HCT116 (cell line): ENCODE data around the gene XDH. TPM values are rescaled to one million over a fixed set of nuclear protein-coding genes. Genes with fewer than 3 reads are reported as not detected.

ENCODE experiments used
- ATAC-seq: fragments of 200-7000 bp; cut with Tn5 transposase; 2 replicates; pipeline ENCODE4 v1.9.1; 2020; ENCODE audit warnings: mild to moderate bottlenecking, moderate library complexity
- BruUV-seq: library from RNA; stranded (reverse); fragments of 400-500 nt; replicated peaks from 2 replicates; lab custom pipeline; 2021; lab: Mats Ljungman, UMichigan
- CTCF ChIA-PET: fragments of 300-600 bp; sonication (Branson Sonifier 250); formaldehyde crosslinking; loops from one replicate; lab custom pipeline; 2021; ENCODE audit warnings: antibody characterized with exemption; lab: Charles Lee
- POLR2A ChIA-PET: fragments of 300-600, 350-600 bp; sonication (Branson Sonifier 250); formaldehyde crosslinking; loops from one replicate; lab custom pipeline; 2021; ENCODE audit warnings: antibody characterized with exemption; lab: Charles Lee
- RAD21 ChIA-PET, 2 experiments: fragments of 300-600 bp; sonication (Branson Sonifier 250); formaldehyde crosslinking; loops; one replicate each; lab custom pipeline; 2023; ENCODE audit warnings: low total read pairs in 2 of 2; ENCODE audit not compliant: uncharacterized antibody in 2 of 2, unreplicated experiment in 2 of 2, low non-redundant PET in 1 of 2; lab: Charles Lee
- DNase-seq: peaks from one replicate; pipeline ENCODE4 v3.0.0-alpha.2; 2010; ENCODE audit warnings: low read depth, low spot score
- H2AFZ ChIP-seq: fragments of 200-600 bp; shearing (Covaris generic), sonication (generic); 2 replicates; pipeline ENCODE4 v1.6.1; 2017; ENCODE audit warnings: low read depth, mixed run types, mixed read lengths, antibody characterized with exemption, low read length; ENCODE audit not compliant: poor library complexity, severe bottlenecking
- H3K27ac ChIP-seq: 2 replicates; pipeline ENCODE4 v1.5.1; 2012; ENCODE audit warnings: low read depth, low read length
- H3K27me3 ChIP-seq: fragments of 200-600 bp; sonication (generic); 2 replicates; pipeline ENCODE4 v1.6.1; 2016; ENCODE audit warnings: mixed run types, low read length, mixed read lengths; ENCODE audit not compliant: insufficient read depth
- H3K36me3 ChIP-seq, 2 experiments: fragments of 200-500 bp in 1 of 2; fragments of 200-600 bp in 1 of 2; sonication (Bioruptor generic) in 1 of 2; sonication (generic) in 1 of 2; 2 replicates each; pipeline versions ENCODE4 v1.5.1 to v1.6.1; 2014 to 2016; ENCODE audit warnings: low read length in 2 of 2, inconsistent platforms in 1 of 2, mixed read lengths in 1 of 2, mixed run types in 1 of 2; ENCODE audit not compliant: insufficient read depth in 2 of 2, control insufficient read depth in 1 of 2
- H3K4me1 ChIP-seq, 2 experiments: fragments of 200-600 bp in 1 of 2; sonication (generic) in 1 of 2; 2 replicates each; pipeline versions ENCODE4 v1.5.1 to v1.6.1; 2012 to 2017; ENCODE audit warnings: low read length in 2 of 2, inconsistent platforms in 1 of 2, mild to moderate bottlenecking in 1 of 2, mixed read lengths in 1 of 2, mixed run types in 1 of 2, moderate library complexity in 1 of 2; ENCODE audit not compliant: insufficient read depth in 2 of 2, control insufficient read depth in 1 of 2
- H3K4me2 ChIP-seq: fragments of 200-600 bp; sonication (generic); 2 replicates; pipeline ENCODE4 v1.6.1; 2017; ENCODE audit warnings: mixed run types, low read length, mixed read lengths
- H3K4me3 ChIP-seq, 2 experiments: fragments of 200-600 bp in 1 of 2; sonication (generic) in 1 of 2; replicated peaks in 1 of 2; 2 replicates each; pipeline ENCODE4 v1.5.1; 2011 to 2016; ENCODE audit warnings: low read length in 2 of 2, control low read depth in 1 of 2, low read depth in 1 of 2, mild to moderate bottlenecking in 1 of 2, mixed read lengths in 1 of 2, mixed run types in 1 of 2
- H3K79me2 ChIP-seq: fragments of 200-600 bp; sonication (generic); 2 replicates; pipeline ENCODE4 v1.6.1; 2017; ENCODE audit warnings: mild to moderate bottlenecking, mixed run types, low read length, moderate library complexity, mixed read lengths; ENCODE audit not compliant: insufficient read depth
- H3K9ac ChIP-seq: fragments of 200-600 bp; sonication (generic); 2 replicates; pipeline ENCODE4 v1.6.1; 2016; ENCODE audit warnings: low read length, mixed read lengths
- H3K9me2 ChIP-seq: fragments of 200-600 bp; sonication (generic), shearing (Covaris generic); 2 replicates; pipeline ENCODE4 v1.6.1; 2017; ENCODE audit warnings: mixed run types, mild to moderate bottlenecking, moderate library complexity; ENCODE audit not compliant: insufficient read depth
- H3K9me3 ChIP-seq, 2 experiments: fragments of 200-500 bp in 1 of 2; fragments of 200-600 bp in 1 of 2; sonication (Bioruptor generic) in 1 of 2; sonication (generic) in 1 of 2; 2 replicates each; pipeline ENCODE4 v1.6.1; 2014 to 2017; ENCODE audit warnings: low read length in 2 of 2, mixed read lengths in 2 of 2, inconsistent platforms in 1 of 2, low read depth in 1 of 2, mild to moderate bottlenecking in 1 of 2, mixed run types in 1 of 2, moderate library complexity in 1 of 2; ENCODE audit not compliant: control insufficient read depth in 1 of 2, insufficient read depth in 1 of 2
- H4K20me1 ChIP-seq: fragments of 200-600 bp; sonication (generic), shearing (Covaris generic); 2 replicates; pipeline ENCODE4 v1.6.1; 2017; ENCODE audit warnings: mixed run types, mild to moderate bottlenecking, moderate library complexity; ENCODE audit not compliant: insufficient read depth
- EGR1 ChIP-seq: IDR thresholded peaks from 2 replicates; pipeline ENCODE4 v1.6.1; 2012; ENCODE audit warnings: low read depth
- EZH2 ChIP-seq: fragments of 200-600 bp; sonication (generic); IDR thresholded peaks from 2 replicates; pipeline ENCODE4 v1.6.1; 2017; ENCODE audit warnings: antibody characterized with exemption, mixed run types
- FOSL1 ChIP-seq: IDR thresholded peaks from 2 replicates; pipeline ENCODE4 v1.6.1; 2012; ENCODE audit warnings: low read depth
- POLR2A ChIP-seq: IDR thresholded peaks from 2 replicates; pipeline ENCODE4 v1.7.0; 2011; ENCODE audit warnings: borderline replicate concordance; ENCODE audit not compliant: insufficient read depth, insufficient read length; ENCODE audit errors: extremely low read depth
- ZNF274 ChIP-seq: fragments of 200-500 bp; sonication (Bioruptor generic); IDR thresholded peaks from 2 replicates; pipeline ENCODE4 v1.6.1; 2014; ENCODE audit warnings: mild to moderate bottlenecking, low read depth, low read length, inconsistent platforms
- intact Hi-C: fragments of 100-400 bp; cut with micrococcal nuclease; formaldehyde crosslinking; loops from 2 replicates; pipeline ENCODE4 v1.10.0; 2022
- total RNA-seq: library from RNA; stranded (reverse); gene quantifications from one replicate; pipeline ENCODE4 v1.2.1, GENCODE V29; 2021; ENCODE audit not compliant: unreplicated experiment
- TF ChIP-seq, protein P1 (sequence below): IDR thresholded peaks from 2 replicates; pipeline ENCODE4 v1.6.1; 2012

Gene XDH
- total RNA-seq, 1 experiment from 2014 or later = 0.15 TPM

DNA sequence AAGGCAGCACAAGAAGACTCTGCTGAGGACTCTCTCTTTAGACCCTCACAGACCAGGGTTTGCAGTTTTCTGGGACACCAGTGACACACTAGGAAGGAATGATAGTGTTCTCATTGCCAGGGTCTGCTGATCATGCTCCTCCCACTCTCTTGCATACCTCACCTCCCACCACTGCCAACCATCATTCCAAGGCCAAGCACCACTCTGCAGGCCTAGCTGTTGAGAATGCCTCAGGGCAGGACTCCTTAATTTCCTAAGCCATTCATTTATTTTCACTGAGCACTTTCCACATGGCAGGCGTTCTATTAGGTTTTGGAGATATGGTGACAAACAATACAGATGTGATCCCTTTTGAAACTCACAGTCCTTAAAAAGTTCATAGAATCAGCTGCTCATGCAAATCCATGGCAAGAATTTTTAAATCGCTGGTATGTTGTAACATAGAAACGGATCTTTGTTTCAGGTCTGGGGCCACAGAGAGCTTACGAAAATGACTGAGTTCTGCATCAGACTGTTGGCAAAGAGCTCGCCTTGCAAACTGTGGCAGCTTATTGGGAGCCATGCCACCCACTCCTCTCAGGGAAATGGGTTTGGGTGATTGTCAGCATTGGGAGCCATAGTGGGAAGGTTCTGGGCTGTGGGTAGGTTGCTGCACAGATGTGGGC, 78.5 kb downstream of the XDH start (continued):
- TF ChIP-seq, protein P1, sequence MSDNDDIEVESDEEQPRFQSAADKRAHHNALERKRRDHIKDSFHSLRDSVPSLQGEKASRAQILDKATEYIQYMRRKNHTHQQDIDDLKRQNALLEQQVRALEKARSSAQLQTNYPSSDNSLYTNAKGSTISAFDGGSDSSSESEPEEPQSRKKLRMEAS = no peak
- TF ChIP-seq POLR2A (no peak), FOSL1 (no peak), EGR1 (no peak)

DNA sequence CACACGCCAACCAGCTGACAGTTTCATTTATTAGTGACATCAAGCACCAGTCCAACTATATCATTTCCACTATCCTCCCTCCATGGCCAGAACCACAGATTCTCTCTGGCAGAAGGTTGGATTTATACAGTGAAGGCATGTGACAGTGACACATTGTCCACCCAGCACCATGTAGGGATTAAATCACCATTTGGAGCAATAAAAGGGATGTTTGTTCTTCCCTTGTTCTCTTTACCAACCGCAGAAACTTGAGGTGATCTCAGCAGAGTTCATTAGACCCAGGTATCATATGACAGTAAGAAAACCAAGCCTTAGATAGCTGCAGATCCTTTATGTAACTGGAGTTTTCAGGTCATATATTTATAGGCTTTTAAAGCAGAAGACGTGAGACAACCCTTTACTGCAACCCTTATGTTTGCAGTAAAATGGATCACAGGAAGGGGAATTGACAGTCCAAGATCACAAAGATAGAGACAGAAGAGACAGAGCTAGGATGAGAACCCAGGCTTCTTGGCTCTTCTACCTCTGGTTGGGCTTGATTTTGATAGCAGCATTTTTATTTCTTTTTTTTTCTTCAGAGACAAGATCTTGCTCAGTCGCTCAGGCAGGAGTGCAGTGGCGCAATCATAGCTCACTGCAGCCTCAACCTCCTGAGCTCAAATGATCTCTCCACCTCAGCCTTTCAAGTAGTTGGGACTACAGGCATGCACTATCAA, 80.1 kb downstream of the XDH start:
- CTCF ChIA-PET = interaction anchor here (1.2 to 2.9 kb wide), 3 partner anchors 620 to 1169 kb away, joined by 5 to 23 read pairs (median 5); no protein-coding TSS in a partner anchor
- Histone ChIP-seq H3K9me2 (no peaks in the 10 kb centered on the region), H4K20me1 (no peaks in the 10 kb centered on the region), H3K36me3 (no peaks in the 10 kb centered on the region), H3K27me3 (peaks cover 16% of the 10 kb centered on the region; the same call in 1 of the 2 replicates), H3K79me2 (no peaks in the 10 kb centered on the region), H3K27ac (no peak overlapping the region), H3K9me3 (no peaks in the 10 kb centered on the region), H3K4me2 (no peak overlapping the region), H2AFZ (no peak overlapping the region), H3K4me1 (no peaks in the 10 kb centered on the region), H3K4me3 (no peak overlapping the region), H3K9ac (no peak overlapping the region)
- intact Hi-C loops = loop anchor here (10.0 kb wide), 1 partner anchor 1120 kb away; no protein-coding TSS in a partner anchor
- POLR2A ChIA-PET = no interaction called here
- DNase-seq (no peak), ATAC-seq (no peak)
- no TSS peak for BruUV-seq
- RAD21 ChIA-PET = no interaction called here
- TF ChIP-seq EZH2 (no peak), EGR1 (no peak), FOSL1 (no peak), ZNF274 (no peak)
